PC-9 (cell line): Measurements from ENCODE around the gene RSBN1L.

ENCODE experiments used
- EZH2 ChIP-seq: fragments of 200-600 bp; sonication (generic); IDR thresholded peaks from 2 replicates; pipeline ENCODE4 v1.8.0; 2017; ENCODE audit warnings: antibody characterized with exemption, low read depth
- TF ChIP-seq, protein P1 (sequence below): fragments of 200-600 bp; sonication (generic); conservative IDR thresholded peaks from 2 replicates; pipeline ENCODE4 v1.6.1; 2017; ENCODE audit warnings: mixed run types, antibody characterized with exemption, mild to moderate bottlenecking, moderate library complexity

DNA sequence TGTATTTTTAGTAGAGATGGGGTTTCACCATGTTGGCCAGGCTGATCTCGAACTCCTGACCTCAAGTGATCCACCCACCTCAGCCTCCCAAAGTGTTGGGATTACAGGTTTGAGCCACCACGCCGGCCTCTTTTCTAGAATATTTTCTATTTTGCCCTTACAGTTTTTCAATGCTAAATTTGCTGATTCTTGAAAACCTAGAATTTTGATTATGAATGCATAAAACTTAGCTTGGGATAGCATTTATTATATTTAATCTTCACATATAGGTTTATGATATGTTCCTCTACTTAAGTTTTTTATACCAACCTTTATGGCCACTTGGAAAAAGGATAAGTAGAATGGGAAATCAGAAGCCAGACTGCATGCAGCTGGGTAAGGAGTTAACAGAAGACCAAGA, 99.8 kb downstream of the RSBN1L start:
- TF ChIP-seq, protein P1, sequence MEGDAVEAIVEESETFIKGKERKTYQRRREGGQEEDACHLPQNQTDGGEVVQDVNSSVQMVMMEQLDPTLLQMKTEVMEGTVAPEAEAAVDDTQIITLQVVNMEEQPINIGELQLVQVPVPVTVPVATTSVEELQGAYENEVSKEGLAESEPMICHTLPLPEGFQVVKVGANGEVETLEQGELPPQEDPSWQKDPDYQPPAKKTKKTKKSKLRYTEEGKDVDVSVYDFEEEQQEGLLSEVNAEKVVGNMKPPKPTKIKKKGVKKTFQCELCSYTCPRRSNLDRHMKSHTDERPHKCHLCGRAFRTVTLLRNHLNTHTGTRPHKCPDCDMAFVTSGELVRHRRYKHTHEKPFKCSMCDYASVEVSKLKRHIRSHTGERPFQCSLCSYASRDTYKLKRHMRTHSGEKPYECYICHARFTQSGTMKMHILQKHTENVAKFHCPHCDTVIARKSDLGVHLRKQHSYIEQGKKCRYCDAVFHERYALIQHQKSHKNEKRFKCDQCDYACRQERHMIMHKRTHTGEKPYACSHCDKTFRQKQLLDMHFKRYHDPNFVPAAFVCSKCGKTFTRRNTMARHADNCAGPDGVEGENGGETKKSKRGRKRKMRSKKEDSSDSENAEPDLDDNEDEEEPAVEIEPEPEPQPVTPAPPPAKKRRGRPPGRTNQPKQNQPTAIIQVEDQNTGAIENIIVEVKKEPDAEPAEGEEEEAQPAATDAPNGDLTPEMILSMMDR, result no peak
- no peak for TF ChIP-seq EZH2
